ENCODE data around the gene GAS7.
"Not testable (repeated sequence)": the region's sequence is repeated elsewhere in the genome, so short reads cannot be mapped to it uniquely, and the experiment has no call there.

GAS7 gene

DNA sequence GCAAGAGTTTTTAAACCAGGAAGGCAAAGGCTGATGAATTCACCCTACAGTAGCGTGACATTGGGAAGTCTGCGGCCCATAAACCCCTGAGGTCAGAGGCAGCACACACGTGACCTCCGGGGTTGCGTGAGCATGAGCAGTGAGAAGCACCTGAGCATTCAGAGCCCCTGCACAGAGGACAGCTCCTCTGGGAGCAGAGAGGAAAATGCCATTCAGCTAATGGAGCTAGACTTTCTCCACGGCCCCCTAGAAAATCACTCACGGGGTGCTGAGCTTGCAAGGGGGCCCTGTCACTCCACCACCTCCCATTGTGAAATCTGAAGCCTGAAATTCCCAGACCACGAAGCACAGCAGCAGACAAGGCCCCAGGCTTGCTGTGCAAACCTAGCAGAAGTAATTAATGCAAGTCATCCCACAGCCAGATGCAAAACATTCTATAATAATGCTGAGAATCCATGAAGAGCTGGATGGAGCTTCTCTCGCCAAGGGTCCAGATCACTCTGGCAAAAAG, 178.4 kb downstream of the GAS7 start:
- no peak for DNase-seq (ENCODE audit: low read depth)

DNA sequence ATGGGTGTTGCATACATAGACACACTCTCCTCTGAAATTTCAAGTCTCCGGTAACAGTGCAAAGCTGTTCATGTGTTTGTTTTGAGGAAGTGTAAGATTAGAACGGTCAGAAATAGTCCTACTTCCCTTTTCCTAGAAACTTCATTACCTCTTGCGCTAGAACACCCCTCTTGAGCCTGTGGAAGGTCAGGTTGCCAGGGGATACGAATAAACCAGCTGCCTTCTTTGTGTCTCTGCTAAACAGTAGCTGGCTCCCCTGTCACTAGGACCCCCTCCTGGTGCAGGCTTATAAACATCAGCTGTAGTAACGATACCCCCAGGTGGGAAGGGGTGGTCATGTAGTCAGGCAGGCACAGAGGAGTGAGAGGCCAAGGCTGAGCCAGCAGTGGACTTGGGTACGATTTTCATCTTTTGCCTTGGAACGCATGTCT, 179.9 kb downstream of the GAS7 start:
- DNase-seq (ENCODE audit: low read depth): no peak

DNA sequence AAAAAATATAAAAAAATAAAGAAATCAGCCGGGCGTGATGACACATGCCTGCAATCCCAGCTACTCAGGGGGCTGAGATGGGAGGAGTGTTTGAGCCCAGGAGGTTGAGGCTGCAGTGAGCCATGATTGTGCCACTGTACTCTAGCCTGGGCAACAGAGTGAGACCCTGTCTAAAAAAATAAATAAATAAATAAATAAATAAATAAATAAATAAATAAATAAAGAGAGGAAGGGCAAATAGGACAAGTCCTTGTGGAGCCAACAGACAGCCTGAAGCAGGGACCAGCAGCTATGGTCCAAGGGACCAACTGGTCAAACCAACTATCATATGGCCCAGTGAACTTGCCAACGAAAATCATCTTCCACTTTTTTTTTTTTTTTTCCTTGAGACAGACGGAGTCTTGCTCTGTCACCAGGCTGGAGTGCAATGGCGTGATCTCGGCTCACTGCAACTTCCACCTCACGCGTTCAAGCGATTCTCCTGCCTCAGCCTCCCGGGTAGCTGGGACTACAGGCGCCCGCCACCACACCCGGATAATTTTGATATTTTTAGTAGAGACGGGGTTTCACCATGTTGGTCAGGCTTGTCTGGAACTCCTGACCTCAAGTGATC, 181.3 kb downstream of the GAS7 start:
- not testable (repeated sequence) for DNase-seq (ENCODE audit: low read depth)

DNA sequence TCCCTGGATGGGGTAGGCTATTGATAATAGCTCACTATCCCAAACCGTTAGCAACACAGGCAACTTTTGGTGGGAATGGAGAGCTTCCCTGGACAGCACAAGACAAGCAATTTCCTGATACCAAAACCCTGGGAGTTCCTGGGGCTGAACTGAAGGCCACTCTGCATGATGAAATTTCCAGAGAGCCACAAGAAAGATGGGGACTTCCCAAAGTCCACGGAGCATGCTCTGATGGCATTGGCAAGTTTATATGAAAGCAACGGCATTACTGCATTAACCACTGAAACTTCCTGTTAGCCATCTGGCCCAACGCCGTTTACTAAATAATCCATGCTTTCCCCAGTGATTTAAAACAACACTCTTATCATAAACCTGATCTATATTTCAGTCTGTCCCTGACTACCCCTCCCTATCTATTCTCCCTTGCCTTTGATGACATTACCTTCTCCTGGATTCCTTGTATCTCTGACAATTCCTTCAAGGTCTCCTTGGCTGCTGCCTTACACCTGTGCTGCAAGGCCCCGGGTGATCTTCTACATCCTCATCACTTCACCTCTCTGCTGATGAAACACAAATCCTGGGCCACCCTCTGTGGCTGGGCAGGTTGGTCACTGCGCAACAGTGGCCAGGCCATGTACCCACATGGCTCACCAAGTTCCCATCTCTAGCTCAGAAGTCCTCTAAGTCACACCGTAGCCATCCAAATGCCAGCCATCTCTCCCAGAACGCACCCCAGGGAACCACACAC, 184.9 kb downstream of the GAS7 start:
- DNase-seq (ENCODE audit: low read depth): no peak

DNA sequence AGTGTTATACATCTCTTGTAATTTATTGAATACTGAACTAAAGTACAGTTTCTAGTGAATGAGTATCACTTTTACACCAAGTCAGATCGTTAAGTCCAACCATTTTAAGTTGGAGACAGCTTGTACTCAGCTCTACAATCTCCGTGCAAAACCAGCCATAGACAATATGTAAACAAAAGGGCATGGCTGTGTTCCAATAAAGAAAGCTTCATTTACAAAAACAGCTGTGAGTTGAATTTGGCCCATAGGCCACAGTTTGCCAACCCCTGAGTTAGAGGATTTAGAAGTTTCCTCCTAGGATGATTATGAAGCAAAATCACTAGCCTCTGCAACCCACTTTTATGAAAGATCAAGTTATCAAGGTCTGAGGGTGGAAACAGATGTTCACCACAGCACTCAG, 187.7 kb downstream of the GAS7 start:
- no peak for DNase-seq (ENCODE audit: low read depth)

DNA sequence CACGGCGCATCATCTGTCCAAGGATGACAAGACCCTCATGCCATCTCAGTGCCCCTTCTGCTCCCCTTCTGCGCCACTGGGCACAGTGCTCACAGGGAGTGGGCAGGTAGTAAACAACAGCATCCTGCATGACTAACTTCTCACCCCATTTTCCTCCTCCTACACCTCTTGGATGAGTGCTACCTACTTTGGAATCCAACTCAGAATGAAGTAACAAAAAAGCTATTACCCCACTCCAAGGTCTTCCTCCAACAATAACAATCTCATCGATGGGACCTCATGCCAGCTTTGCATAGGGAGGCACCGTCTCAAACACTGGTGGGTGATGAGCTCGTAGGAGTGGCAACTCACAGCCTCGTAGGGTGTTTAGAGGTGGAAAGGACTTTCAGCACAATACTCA, 194.7 kb downstream of the GAS7 start:
- no peak for DNase-seq (ENCODE audit: low read depth)

DNA sequence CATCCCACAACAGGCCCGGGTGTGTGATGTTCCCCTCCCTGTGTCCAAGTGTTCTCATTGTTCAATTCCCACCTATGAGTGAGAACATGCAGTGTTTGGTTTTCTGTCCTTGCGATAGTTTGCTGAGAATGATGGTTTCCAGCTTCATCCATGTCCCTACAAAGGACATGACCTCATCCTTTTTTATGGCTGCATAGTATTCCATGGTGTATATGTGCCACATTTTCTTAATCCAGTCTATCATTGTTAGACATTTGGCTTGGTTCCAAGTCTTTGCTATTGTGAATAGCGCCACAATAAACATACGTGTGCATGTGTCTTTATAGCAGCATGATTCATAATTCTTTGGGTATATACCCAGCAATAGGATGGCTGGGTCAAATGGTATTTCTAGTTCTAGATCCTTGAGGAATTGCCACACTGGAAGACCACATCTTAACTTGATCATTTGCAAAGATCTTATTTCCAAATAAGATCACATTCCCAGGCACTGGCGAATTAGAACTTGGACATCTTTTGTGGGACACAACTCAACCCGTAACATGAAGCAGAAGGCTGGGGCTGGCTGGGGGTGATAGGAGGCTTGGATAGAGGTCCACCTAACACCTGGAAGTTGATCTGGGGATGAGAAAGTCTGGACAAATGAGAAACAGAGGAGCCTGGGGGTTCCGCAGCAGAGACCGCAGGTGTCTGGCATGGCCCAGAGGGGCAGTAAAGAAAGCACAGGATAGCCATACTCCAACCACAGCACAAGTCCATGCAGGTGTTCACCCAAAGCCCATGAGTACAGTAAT, 195.6 kb downstream of the GAS7 start:
- DNase-seq (ENCODE audit: low read depth): not testable (repeated sequence)

DNA sequence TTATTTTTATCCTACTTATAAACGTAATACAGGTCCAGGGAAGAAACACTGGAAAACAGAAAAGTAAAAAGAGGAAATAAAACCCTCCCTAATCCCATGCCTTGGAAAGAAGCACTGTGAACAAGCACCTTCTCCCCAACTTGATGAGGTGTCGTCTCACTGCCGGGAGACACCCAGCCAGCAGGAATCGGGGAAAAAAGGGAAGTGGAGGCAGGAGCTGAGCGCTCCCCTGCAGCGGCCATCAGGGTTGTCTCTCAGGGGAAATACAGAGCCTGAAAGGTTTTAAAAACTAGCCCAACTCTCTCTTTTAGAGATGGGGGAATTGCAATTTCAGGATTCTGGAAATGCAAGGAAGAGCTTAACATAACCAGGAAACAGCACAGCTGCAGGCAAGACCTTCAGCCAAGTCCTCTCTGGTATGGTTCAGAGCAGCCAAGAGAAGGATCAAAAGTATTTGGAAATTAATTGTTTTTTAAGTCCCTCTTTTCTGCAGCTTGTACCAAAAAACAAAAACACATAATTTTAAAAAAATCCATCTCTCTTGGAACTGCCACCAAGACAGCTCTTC, 197.0 kb downstream of the GAS7 start:
- no peak for DNase-seq (ENCODE audit: low read depth)

DNA sequence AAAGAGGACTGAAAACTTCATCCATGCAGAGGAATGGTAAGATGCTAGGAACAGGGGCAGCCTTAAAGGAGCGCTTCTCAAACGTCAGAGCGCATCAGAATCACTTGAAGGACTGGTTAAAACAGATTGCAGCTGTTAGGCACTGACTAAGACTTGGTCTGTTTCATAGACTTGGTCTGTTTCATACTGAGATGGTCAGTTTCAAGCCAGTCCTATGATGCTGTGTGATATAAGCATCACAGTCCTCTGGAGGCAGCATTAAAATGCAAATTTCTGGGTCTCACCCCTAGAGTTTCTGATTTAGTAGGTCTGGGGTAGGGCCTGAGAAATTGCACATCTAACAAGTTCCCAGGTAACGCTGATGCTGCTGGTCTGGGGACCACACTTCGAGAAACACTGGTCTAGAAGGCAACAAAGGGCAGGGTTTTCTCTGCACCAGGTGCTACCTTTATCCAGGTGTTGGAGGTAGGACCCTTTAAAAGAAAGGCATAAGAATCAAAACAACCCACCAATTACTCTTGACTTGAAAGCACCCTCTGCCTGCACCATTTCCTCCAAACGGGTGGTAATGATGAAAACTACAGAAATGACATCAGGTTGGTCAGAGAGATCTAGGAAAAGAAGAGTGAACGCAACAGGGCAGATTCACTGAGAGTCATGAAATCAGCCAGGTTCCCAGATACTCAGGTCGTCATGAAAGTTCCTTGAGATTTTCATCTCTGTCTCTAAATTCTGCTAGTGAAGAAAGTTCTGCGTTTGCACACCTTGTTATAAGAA, 198.3 kb downstream of the GAS7 start:
- DNase-seq (ENCODE audit: low read depth): no peak

DNA sequence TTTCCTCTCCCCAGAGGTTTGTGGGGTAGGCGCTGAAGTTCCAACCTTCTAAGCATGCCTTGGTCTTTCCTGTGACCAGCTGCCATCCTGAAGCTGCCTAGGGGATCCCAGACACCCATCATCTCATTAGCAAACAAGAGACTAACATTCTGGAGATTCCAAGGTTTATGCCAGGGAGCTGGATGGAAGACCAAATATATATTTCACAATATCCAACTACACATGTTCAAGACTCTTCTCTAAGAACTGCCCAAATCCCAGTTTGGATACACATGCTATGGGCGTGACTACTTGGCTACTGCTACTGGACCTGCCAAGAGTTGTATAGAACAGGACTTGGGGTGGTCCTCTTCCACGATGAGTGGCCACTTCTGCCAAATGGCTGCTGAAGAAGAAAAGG, 200.3 kb downstream of the GAS7 start:
- DNase-seq (ENCODE audit: low read depth): no peak

DNA sequence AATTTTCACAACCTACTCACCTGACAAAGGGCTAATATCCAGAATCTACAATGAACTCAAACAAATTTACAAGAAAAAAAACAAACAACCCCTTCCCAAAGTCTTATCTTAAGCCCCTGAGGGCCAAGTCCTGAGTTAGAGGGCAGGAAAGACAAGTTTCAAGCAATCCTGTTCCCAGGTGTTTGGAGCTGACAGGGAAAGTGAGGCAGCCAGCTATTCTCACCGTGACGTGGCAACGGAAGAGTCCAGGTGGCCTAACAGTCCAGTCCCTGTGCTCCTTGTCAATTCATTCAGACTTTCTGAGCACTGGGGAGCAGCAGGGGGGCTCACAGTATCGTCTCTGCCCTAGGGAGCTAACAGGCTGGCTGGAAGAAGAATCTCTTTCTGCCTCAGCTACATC, 203.6 kb downstream of the GAS7 start:
- no peak for DNase-seq (ENCODE audit: low read depth)

DNA sequence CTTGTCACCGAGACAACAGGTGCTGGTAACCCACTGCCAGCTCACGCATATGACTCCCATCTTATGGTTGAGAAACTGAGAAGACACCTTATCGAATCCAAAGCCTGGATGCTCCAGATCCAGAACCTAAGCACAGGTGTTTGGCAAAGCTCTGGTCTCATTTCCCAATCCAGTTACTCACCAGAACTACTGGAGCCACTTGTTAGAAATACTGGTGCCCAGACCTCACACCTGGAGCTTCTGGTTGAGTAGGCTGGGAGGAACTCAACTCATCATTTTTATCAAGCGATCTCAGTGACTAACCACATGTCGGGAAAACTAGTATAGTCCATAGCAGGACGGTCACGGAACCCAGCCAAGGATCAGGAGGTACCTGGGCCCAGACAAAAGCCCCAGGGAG, 206.6 kb downstream of the GAS7 start:
- no peak for DNase-seq (ENCODE audit: low read depth)

DNA sequence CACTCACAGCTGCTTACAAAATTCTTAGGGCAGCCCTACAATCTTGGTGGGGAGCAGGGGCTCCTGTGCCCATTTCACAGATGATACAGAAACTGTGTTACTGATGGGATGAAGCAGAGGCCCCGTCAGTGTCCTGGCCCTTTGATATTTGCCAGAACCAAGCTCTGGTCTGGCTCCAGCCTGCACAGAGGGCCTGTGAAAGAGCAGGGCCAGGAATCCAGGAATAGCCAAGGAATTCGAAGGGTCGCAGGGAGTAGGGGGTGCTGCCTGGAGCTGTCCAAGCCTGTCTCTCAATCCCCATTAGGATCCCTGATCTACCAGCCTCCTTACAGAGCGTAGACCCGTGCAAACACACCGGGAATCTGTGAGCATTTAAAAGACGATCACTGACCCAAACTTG, 207.1 kb downstream of the GAS7 start:
- no peak for DNase-seq (ENCODE audit: low read depth)

DNA sequence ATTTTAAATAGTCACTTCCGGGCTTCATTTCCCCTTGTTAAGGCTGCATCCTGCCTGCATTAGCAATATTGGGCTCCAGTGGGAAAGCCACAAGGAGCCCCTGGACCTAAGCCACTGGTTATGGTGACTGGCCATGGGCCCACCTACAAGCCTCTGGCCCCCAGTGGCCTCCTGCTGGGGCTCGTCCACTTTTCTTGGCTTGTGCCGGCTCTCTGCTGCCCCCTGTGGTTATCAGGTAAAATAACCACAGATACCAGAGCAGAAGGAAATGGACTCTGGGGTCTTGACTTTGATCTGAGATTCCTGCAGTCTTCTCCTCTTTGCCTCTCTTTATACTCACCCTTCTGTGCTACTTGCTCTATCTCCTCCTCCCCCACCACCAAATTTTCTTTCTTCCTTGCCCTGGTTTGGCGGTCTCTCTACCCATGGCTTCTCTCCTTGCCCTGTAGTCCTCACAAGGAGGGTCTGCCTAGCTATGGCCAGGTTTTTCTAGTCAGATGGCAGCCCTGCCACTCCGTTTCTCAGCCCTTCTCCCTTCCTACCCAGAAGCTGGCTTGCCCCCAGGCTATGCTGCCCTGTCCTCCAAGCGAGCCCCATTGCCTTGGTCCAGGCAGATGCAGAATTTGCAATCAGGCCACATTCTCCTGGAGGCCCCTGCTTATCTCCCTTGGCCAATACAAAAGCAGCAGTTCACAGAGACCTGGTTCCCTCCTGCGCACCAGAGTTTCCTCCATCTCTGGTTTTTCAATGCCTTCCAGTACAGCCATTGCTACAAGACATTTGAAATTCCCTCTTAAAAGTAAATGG, 210.4 kb downstream of the GAS7 start:
- no peak for DNase-seq (ENCODE audit: low read depth)

DNA sequence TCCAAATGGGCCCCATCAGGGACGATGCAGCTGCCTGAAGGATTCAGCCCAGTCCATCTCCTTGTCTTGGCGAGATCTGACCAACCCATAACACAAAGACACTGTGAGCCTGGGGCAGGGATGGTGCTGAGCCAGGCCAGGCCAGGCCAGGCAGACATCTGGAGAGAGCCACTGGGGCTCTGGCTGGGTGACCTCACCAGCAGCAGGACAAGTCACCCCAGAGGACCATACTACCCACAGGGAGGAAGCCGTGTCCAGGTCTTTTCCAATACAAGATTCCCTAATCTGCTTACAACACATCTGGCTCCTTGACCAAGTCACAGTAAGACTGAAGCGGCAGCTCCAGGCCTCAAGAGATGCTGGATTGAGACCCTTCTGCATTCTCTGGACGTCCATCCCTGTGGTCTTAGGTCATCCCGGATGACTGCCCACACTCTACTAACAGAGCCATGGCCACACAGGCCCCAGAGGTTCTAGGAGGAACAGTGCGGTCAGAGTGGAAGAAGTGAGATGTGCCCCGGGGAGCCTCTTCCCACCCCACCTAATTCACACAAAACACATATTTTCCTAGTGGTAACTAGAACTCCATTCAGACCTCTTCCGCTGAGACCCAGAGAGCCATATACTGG, 211.5 kb downstream of the GAS7 start:
- no peak for DNase-seq (ENCODE audit: low read depth)

DNA sequence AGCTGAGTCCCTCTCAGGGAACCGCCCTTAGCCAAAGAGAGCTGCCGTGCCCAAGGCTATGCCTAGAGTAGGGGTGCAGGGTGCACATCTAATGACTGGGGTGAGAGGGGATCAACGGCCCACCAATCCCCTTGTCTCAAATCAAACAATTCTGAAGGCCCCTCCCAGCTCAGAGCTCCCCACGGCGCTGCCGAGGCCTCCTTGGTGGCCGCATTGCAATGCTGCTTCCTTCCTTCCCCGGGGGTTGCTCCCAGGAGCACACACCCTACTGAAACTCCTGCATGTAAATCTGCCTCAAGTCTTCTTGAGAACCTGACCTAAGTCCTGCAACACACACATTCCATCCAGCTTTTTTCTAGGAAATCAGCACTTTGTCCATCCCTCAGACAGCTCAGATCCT, 212.8 kb downstream of the GAS7 start:
- no peak for DNase-seq (ENCODE audit: low read depth)

DNA sequence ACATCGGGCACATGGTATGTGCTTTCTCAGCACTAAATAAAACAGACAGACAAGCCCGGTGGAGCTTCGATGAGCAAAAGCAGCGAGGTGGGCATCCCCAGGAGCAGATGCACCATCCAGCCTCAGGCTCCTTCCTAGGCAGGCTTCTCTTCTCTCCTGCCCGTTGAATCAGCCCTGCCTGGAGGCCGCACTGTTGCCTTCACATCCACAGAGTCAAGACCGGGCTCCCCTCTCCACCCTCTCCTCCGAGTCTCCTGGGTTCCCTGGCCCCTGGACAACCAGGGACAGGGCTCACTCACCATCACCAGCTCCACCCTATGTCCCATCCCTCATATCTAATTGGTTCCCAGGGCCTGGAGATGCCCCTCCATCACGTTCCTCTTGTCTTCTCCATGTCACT, 213.6 kb downstream of the GAS7 start:
- DNase-seq (ENCODE audit: low read depth): no peak

DNA sequence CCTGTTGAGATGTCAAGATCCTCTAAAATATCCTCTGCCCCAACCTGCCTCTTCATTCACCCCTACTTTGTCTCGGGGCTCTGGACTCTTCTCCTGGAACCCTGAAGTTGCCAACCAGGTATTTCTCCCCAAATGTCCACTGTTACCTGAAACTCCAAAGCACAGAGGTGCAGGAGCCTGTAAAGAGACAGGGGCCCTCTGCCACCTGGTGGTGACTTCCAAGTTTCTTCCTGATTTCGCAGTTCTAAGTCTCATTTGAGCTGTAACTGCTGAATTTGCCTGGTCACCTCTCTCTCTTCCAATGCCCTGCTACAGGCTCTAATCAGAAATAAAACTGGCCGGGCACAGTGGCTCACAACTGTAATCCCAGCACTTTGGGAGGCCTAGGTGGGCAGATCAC, 216.2 kb downstream of the GAS7 start:
- DNase-seq (ENCODE audit: low read depth): no peak

DNA sequence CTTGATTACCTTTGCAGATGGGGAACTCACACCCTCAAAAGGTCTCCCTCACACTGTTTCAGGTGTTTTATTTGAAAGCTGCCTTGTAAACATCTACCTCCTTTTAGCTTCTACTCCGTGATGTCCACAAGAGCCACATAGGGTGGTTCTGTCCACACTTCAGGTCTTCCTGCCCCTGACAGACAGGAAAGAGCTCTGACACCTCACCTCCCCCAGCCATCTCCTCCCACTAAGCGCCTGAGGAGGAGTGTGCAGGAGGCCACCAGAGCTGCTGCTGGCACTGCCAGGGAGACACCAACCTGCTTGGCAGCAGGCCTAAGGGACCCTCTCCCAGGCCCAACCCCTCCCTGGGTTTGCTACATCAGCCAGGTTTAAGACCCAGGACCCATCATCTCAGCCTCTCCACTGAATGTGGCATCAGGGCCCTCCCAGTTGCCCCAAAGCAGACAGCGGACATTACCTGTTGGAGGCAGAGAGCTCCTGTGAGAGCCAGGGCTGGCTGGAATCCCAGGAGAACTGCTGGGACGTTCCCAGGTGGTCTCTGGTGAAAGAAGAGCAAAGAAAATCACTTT, 217.0 kb downstream of the GAS7 start:
- no peak for DNase-seq (ENCODE audit: low read depth)

DNA sequence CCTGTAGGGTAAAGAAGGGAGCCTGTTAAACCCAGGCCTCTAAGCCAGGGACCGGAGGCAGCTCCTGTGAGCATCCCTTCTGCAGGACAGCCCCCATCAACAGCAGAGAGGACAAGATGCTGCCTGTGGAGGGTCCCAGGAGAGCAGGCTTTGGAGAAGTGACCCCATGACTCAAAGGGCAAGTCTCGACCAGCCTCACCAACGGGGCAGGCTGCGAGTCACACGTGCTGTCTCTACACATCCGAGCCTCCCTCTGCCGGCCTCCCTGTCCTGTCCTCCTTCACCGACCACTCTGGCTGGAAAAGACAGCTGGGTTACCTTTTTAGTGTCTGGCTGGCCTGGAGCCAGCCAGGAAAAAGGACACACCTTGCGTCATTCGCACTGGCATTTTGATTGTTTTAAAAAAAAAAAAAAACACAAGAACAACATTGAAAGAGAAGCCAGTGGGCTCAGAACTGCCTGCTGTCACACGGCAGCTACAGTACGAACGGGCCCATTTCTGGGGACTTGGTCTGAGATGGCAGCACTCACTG, 218.9 kb downstream of the GAS7 start:
- DNase-seq (ENCODE audit: low read depth): no peak
